HepG2 (cell line): ENCODE measurements around the gene LDB2.
A peak's percentile ranks its signal among the peaks of the same experiment; 100 is the strongest.

Source experiments
- CTCF ChIP-seq: sonication (generic); formaldehyde crosslinking; IDR thresholded peaks from 2 replicates; pipeline ENCODE4 v1.5.0; 2020; ENCODE audit warnings: mild to moderate bottlenecking, missing genetic modification reagents, moderate library complexity
- HBP1 ChIP-seq: IDR thresholded peaks from 2 replicates; pipeline ENCODE4 v1.6.1; 2016; ENCODE audit warnings: low read depth, control low read depth
- ZFYVE20 ChIP-seq: sonication (generic); formaldehyde crosslinking; IDR thresholded peaks from 2 replicates; pipeline ENCODE4 v1.8.0; 2023; ENCODE audit warnings: low read depth, mild to moderate bottlenecking, moderate library complexity, missing genetic modification reagents, borderline replicate concordance
- ZHX1 ChIP-seq: sonication (generic); formaldehyde crosslinking; IDR thresholded peaks from 2 replicates; pipeline ENCODE4 v1.8.1; 2022; ENCODE audit warnings: low read depth, mild to moderate bottlenecking, missing genetic modification reagents

- TF ChIP-seq ZHX1 (no peak), CTCF (CRISPR knock-in tag) (peak; percentile 62), ZFYVE20 (CRISPR knock-in tag) (no peak), HBP1 (CRISPR knock-in tag) (no peak)
Observed at GRCh38 chr4:16764622-16765021, 133.8 kb downstream of the LDB2 start.
